GM21367 (cell line): ENCODE data around the gene IZUMO1.
"Not testable (repeated sequence)": the region's sequence is repeated elsewhere in the genome, so short reads cannot be mapped to it uniquely, and the experiment has no call there.

ENCODE experiments used
- ATAC-seq: cut with Tn5 transposase; IDR thresholded peaks from one replicate; pipeline ENCODE4 v1.9.1; 2021; ENCODE audit not compliant: unreplicated experiment

IZUMO1 gene

DNA sequence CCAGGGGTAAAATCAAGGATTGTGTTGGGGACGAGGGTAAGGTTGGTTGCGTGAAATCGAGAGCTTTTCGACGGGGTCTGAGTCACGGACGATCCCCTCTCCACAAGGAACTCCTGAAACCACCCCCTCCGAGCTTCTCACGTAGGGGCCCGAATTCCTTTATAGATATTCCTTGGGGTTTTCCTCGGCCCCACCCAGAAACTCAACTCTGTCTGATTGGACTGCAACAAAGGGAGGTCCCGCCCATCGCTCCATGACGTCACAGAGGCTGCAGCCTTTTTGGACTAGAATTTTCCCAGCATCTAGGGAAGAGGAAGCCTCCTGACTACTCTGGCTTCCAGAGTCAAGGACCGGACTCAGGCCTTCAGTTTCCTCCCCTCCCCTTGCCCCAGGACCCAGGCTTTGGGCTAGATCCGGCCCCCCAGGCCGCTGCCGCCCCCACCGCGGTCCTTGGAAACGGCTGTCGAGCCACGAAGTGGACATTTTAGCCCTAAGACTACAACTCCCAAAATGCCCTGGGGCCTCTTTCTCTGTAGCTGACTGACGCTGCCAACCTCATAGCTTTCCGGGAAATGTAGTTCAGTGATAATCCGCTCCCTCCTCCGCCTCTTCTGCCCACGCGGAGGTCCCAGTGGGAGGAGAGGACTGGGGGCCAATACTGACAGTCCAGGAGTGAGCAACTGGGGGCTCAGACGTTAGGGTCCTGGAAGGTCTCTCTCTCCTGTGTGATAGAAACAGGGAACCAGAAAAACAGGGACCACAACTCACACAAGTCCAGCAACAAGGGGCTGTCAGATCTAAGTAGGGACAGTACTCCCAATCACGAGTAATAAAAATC is at the start of gene IZUMO1:
IZUMO1 (minus strand) TSS at position 172 of the 838 bp plus-strand sequence. CDS start 1,050 bp downstream, outside the sequence.
- no peak for ATAC-seq

DNA sequence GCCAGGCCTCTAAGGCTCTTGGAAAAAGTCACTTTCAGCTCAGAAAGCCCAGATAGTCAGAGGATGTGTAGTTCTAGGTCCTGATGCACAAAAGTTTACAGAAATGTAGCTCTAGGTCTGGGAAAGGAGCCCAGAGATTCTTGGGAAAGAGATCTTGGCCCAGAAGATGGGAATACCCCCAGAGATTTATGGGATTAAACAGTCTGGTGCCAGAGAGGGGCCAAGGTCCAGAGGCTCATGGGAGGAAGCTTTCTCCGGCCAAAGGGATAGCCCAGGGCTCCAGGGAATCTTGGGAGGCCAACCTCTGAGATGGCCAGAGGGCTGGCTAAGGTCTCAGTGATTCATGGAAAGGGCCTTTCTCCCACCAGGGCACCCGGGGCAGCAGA is 49.0 kb upstream of the IZUMO1 start:
- no peak for ATAC-seq

DNA sequence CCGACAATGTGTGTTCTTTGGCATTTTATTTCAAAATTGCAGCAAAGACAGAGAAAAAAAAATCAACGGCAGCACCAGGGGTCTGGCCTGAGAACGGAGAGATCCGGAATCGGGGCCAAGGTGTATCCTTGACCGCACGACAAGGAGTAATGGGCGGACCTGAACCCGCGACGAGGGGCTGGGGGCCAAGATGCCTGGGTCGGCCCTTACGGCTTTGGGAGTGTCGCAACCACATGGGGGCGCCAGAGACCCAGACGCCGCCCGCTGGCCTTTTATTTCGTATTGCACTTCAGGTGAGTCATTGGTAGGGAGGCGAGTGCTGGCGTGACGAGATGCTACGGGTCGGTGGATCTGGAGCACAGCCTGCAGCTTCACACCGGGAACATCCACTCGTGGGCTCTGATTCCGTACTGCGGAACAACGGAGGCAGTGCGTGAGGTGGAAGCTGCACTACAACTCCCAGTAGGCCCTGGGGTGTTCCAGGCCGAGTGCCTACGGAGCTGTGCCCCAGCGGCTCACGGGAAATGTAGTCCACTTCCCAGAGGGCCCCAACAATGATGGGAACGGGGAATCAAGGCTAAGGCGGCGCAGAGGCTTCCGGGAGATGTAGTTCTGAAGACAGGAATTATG is 48.5 kb upstream of the IZUMO1 start:
- peak; percentile 76 for ATAC-seq

DNA sequence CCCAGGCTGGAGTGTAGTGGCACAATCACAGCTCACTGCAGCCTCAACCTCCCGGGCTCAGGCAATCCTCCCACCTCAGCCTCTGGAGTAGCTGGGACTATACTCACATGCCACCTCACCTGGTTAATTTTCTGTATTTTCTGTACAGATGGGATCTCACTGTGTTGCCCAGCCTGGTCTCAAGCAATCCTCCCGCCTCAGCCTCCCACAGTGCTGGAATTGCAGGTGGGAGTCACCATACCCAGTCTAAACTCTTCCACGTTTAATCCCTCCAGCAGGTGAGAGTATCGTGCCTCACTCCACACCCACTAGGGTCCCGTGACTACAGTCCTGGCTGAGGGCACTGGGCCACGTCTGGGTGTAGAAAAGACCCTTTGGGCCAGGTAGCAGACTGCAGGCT is 47.6 kb upstream of the IZUMO1 start:
- no peak for ATAC-seq

DNA sequence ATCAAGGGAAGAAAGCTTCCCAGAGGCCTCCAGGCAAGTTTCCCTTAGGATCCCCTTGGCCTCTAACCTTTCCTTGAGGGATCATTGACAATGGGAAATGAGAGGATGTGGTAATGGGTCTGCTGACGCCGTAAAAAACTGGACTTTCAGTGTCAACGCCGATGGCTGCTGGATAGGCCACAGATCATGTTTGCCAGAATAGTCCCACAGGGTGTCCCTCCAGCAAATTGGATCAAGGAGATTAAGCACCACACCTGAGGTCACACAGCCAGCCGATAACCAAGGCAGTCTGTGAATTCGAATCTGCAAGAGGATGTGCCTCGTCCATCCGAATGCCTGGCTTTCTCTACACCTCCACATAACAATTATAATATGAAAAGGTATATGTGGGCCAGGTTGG is 46.6 kb upstream of the IZUMO1 start:
- ATAC-seq, result no peak

DNA sequence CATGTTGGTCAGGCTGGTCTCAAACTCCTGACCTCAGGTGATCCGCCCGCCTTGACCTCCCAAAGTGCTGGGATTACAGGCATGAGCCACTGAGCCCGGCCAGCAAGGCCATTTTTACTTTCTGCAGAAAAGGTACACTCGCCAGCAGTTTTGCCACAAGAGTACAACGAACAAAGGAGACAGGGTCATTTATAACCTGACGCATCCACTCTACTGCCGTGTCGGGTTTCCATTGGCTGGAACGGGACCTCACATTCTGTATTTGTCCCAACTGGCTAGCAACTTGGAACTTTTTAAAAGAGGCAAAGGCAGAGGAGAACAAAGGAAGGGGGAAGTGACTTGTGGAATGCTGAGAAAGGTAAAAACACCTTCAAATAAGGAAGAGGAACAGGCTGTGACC is 40.6 kb upstream of the IZUMO1 start:
- ATAC-seq, result not testable (repeated sequence)

DNA sequence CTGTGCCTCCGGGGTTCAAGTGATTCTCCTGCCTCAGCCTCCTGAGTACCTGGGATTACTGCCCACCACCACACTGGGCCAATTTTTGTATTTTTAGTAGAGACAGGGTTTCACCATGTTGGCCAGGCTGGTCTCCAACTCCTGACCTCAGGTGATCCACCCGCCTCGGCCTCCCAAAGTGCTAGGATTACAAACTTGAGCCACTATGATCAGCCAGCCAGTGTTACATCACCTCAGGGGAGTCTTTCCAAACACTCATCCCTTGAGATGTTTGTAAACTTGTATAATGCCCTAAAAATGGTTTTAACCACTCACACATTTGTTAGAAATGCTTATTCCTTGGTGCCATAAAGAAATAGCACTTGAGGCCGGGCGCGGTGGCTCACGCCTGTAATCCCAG is 39.7 kb upstream of the IZUMO1 start:
- ATAC-seq, result not testable (repeated sequence)

DNA sequence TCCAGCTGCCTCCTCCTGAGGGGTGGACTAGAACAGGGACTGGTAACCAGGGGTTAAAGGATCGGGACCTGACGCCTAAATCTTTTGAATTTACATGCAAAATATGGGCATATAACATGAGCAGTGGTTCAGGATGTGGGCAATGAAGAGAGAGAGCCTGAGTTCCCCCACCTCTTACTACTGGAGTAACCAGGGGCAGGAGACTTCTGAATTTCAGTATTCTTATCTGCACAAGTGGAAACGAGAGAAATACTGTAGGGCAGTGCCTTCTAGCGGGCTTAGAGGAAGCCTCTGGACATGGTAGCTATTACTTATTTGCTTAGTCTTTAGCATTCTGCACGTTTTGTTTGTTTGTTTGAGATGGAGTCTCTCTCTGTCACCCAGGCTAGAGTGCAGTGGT is 37.8 kb upstream of the IZUMO1 start:
- ATAC-seq, result no peak

DNA sequence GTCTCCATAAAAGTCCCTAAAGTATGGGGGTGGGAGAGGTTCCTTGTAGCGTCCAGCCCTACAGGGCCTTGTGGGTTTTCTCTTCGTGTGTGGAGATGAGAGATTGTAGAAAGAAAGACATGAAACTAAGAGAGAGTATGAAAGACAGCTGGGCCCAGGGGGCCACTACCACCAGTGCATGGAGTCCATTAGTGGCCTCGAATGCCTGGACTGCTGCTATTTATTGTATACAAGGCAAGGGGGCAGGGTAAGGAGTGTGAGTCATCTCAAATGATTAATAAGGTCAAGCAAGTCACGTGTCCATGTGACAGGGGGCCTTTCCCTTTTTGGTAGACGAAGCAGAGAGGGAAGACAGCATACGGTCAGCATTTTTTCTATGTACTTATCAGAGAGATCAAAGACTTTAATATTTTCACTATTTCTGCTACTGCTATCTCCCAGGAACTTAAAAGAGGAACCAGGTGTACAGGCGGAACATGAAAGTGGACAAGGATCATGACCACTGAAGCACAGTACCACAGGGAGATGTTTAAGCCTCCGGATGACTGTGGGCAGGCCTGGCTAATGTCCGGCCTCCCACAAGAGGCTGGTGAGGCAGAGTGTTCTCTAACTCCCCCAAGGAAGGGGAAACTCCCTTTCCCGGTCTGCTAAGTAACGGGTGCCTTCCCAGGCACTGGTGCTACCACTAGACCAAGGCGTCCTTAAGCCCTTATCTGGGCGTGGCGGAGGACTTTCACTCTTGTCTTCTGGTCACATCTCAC is 34.1 kb upstream of the IZUMO1 start:
- ATAC-seq, result no peak

DNA sequence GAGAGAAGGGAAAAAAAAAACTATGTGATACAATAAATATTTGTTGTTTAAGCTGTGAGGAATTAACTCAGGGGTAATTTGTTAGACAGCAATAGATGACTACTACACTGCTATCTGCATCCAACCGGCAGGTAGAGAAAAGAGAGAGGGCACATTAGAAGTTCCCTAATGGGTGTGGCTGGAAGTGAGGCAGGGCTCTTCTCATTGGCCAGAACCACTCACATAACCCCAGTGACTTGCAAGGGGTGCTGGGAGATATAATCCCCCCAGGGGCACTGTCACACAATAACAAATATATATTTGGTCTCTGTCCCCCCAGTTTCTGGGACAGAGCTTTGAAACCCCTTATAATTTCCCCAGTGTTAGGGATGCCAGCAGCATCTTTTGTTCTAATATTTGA is 32.9 kb upstream of the IZUMO1 start:
- no peak for ATAC-seq

DNA sequence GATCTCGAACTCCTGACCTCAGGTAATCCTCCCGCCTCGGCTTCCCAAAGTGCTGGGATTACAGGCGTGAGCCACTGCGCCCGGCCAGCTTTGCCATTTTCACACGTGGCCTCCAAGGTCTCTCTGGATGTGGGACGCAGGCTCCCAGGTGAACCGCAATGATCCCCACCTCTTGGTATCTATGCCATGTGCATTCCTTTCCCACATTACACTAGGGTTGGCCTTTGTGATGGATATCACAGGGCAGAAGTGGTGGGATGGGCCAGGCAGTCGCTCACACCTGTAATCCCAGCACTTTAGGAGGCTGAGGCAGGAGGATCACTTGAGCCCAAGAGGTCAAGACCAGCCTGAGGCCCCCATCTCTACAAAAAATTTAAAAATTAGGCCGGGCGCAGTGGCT is 31.0 kb upstream of the IZUMO1 start:
- ATAC-seq, result no peak

DNA sequence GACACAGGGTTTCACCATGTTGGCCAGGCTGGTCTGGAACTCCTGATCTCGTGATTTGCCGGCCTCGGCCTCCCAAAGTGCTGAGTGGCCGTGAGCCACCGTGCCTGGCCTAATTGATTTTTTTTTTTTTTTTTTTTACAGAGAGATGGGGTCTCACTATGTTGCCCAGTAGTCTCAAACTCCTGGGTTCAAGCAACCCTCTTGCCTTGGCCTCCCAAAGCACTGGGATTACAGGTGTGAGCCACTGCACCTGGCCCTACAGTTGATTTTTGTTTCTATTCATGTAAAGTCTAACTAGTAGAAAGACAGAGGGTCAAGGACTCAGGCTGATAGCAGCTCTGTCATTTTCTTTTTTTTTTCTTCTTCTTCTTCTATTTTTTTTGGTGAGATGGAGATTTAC is 30.4 kb upstream of the IZUMO1 start:
- ATAC-seq, result no peak

DNA sequence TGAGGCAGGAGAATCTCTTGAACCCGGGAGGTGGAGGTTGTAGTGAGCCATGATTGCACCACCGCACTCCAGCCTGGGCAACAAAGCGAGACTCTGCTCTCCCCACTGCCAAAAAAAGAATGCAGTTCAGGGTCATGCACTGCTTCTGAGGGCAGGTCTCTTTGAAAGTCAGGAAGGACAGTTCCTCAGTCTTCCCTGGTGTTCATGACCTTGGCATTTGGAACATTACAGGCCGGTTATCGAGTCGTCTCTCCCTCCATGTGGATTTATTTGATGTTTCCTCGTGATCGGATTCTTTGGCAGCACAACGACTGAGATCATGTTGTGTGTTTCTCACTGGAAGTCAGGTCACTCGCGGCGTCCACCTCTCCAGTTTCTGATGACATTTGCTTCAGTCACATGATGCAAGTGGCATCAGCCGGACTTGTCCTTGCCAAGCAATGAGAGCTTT is 25.8 kb upstream of the IZUMO1 start:
- no peak for ATAC-seq

DNA sequence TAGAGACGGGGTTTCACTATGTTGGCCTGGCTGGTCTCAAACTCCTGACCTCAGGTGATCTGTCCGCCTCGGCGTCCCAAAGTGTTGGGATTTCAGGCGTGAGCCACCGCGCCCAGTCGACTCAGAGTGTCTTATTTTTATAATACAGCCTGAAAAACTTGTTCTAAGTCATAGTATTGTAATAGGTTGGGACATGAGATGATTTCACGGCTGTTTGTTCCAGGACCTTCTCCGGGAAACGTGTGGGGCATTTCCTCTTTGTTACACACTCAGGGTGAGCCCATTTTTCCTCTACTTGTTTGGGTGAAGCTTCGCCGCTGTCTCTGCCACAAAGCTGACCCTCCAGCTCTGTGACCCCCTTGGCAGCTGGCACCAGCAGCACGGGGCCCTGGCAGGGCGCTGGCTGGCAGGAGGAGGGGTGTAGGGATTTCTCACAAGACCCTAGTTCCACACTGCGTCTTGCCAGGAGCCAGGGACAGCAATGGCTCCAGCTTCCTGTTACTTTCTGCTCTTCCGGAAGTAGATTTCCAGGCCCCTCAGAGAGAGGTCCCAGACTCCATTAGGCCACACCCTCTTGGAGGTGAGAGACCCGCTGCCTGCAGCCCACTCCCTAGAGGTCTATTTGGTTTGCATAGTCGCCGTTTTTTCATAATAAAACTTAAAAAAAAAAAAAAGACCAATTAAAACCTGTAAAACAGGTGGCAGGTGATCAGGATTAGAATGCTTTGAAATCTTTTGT is 24.2 kb upstream of the IZUMO1 start:
- no peak for ATAC-seq

DNA sequence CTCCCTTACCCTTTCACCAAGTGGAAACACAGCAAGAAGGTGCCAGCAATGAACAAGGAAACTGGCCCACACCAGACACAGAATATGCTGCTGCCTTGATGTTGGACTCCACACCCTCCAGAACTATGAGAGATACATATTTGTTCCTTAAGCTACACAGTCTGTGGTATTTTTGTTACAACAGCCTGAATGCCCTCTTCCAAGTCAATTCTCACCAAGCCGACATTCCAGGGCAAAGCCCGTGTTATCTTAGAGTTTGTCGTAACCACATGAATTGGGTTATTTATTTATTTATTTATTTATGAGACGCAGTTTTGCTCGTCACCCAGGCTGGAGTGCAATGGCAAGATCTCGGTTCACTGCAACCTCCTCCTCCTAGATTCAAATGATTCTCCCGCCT is 23.6 kb upstream of the IZUMO1 start:
- ATAC-seq, result no peak

DNA sequence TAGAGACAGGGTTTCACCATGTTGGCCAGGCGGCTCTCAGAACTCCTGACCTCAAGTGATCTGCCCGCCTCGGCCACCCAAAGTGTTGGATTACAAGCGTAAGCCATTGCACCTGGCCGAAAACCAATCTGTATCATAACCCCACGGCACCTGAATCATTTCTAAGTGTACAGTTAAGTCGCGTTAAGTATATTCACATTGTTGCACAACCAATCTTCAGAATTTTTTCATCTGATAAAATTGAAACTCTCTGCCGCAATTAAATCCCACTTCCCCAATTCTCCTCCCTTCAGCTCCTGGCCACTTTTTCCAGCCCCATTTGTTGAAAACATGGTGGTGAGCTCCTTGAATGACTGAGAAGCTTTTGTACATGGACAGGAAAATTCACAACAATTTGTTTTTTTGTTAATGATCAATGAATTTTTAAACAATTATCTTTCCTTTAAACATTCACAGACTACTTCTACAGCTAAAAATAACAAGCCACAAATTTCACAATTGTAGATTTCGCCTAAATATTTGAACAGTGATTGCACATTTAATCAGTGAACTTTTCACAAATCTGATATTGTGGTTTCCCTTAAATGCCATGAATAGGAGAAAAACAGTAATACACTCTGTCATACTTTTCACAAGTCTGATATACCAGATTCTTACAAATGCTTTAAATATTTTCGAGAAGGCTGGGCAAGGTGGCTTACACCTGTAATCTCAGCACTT is 22.4 kb upstream of the IZUMO1 start:
- no peak for ATAC-seq

DNA sequence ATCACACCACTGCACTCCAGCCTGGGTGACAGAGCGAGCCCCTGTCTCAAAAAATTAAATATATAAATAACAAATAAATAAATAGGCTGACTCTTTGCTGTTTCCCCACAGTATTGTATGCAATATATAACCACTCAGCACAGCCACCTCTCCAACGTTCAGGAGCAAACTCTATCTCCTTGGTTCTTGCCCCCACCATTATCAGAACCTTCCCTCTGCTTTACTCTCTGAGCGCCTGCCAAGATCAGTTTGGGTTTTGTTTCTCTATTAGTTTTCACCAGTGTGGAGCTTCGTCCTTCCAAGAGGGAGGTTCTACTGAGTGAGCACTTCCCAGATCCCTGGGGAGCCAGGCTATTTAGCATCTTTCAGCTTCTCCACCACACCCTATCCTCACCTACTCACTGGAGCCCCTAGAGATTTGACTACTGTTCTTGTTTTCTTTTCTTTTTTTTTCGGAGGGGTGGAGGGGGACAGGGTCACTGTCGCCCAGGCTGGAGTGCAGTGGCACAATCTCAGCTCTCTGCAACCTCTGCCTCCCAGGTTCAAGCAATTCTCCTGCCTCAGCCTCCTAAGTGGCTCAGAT is 21.6 kb upstream of the IZUMO1 start:
- ATAC-seq, result not testable (repeated sequence)

DNA sequence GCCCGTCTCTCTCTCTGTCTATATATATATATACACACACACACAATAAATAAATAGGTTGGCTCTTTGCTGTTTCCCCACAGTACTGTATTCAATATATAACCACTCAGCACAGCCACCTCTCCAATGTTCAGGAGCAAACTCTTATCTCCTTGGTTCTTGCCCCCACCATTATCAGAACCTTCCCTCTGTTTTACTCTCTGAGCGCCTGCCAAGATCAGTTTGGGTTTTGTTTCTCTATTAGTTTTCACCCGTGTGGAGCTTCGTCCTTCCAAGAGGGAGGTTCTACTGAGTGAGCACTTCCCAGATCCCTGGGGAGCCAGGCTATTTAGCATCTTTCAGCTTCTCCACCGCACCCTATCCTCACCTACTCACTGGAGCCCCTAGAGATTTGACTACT is 19.1 kb upstream of the IZUMO1 start:
- not testable (repeated sequence) for ATAC-seq

DNA sequence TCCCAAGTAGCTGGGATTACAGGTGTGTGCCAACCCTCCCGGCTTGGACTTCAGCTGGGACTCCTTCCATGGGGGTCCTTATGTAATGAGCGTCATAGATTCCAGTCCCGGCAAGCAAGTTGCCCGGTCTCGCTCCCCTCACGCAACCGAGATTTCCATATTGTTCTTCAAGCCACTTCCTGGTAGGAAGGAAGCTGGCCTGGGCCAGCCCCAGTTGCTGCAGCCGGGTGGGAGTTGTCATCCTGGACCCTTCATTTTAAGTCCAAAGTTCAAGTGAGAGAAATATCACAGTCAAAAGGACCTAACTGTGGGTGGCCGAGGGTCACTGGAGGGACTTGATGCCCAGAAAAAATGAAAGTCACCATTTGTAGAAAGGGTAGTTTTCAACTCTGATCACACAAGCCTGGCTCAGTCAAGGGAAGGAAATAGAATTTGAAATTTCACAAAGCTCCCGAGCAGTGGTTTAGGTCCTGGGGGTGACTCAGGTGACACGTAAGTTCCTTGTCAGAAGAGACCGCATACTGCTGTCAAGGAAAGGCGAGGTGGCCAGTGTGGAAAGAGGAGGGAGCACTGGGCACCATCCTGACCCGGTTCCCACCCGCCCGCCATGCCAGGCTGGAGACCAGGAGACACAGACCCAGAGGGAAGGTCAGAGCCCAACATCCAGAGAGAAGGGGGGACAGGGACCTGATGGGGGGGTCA is 13.9 kb upstream of the IZUMO1 start:
- no peak for ATAC-seq
